ENCODE measurements around the gene PRB3.

Gene PRB3

DNA sequence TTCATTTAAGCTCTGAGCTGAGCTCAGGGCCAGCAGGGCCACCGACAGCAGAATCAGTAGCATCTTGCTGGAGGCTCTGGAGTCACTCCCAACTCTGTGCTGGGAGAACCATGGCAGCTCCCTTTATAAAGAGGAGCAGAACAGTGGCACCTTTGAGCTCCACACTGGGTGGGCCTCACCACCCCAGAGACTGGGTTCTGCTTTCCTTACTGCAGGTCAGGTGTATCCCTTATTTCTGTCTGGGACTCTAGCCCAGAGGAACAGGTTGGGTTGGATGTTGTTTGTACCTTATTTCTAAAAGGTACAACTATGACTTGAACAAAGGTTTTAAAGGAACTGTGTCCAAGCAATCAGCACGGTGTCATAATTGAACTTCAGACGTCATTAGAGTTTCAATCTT, at the start of gene PRB3:
PRB3 (minus strand) TSS at position 101 of the 400 bp plus-strand sequence; CDS start at position 63, 38 bp downstream.
- DNase-seq (ENCODE audit: low read depth, low spot score), result no peak

DNA sequence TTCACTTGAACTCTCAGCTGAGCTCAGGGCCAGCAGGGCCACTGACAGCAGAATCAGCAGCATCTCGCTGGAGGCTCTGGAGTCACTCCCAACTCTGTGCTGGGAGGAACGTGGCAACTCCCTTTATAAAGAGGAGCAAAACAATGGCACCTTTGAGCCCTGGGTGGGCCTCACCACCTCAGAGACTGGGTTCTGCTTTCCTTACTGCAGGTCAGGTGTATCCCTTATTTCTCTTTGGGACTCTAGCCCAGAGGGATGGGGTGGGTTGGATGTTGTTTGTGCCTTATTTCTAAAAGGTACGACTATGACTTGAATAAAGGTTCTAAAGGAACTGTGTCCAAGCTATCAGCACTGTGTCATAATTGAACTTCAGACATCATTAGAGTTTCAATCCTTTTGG, 40.8 kb upstream of the PRB3 start, which contains the start of gene PRB4:
PRB4 (minus strand) TSS at position 101 of the 400 bp plus-strand sequence; CDS start at position 63, 38 bp downstream.
- no peak for DNase-seq (ENCODE audit: low read depth, low spot score)

DNA sequence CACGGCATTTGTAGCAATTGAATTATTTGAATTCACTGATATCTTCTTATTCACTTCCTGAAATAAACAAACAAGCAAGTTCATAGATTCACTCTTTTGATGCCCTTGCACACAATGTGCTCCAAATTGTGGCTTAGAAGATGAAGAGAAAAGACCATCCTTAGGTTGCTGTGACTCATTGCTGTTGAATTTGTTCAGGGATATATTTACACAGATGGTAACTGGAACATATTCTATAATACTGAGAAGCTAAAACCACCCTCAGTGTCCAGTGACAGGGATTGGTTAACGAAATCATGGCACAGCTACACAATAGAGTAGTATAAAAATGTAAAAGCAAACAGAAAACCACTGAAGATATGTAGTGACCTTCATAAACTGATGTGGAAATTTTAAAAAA, 37.6 kb upstream of the PRB3 start:
- DNase-seq (ENCODE audit: low read depth, low spot score), result peak; percentile 46

DNA sequence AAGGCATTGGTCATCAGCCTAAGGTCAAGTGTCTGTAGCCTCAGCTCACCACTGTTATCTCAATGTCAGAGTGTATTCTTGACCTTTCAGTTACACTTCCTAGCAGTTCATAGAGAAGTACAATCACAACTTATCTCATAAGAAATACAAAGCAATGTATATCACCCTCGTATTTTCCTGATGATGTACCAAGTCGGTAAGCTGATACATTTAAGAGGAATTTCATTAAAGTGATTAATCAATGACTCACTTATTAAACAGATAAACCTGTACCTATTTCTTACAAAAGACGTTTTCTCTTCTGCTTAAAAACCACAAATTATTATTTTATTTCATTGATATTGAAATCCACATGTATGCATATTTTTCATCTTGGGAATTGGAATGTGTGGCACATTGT, 3.9 kb upstream of the PRB3 start:
- DNase-seq (ENCODE audit: low read depth, low spot score), result no peak

DNA sequence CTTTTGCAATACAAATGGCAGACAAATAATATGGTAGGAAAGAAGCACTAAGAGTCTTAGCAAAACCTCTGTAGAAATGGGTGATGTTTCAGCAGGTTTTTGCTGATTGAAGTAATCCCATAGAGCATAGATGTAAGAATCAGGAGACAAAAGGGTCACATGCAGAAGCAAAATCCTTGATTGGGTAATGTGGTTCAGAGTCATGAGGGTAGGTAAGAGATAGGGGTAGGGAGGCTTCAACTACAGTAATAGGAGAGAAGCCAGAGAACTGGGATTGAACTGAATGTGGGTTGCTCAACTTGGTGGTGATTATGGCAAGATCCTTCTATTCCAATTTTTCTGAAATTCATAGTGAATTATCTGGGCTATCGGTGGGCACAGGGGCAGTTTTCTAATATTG, 5.0 kb downstream of the PRB3 start:
- DNase-seq (ENCODE audit: low read depth, low spot score), result no peak

DNA sequence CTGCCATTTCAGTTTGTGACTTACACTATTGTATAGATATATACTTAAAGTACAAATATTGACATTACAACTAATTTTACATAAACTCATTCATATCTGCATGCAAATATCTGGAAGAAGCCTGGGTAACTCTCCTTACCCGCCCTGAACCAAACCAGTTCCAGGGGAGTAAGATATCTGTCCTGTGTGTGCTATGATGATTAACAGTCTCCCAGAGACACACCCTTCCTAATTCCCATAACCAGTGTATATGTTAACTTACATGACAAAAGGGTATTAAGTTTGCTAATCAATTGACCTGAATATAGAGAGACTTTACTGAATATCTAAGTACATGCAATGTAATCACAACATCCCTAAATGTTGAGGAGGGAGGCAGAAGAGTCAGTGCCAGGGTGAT, 23.0 kb downstream of the PRB3 start:
- DNase-seq (ENCODE audit: low read depth, low spot score), result no peak

DNA sequence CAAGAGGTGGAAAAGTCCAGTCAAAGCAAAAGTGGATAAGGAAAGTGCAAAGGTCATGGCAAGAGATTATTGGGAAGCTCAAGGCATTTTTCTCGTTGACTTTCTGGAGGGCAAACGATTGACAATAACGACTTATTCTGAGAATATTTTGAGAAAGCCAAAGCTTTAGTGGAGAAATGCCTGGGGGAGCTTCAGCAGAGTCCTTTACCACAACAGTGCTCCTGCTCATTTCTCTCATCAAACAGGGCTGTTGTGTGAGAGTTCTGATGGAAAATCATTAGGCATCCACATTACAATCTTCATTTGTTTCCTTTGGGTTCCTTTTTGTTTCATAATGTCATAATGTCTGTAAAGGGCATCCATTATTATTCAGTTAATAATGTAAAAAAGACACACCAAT, 26.9 kb downstream of the PRB3 start:
- DNase-seq (ENCODE audit: low read depth, low spot score), result no peak

DNA sequence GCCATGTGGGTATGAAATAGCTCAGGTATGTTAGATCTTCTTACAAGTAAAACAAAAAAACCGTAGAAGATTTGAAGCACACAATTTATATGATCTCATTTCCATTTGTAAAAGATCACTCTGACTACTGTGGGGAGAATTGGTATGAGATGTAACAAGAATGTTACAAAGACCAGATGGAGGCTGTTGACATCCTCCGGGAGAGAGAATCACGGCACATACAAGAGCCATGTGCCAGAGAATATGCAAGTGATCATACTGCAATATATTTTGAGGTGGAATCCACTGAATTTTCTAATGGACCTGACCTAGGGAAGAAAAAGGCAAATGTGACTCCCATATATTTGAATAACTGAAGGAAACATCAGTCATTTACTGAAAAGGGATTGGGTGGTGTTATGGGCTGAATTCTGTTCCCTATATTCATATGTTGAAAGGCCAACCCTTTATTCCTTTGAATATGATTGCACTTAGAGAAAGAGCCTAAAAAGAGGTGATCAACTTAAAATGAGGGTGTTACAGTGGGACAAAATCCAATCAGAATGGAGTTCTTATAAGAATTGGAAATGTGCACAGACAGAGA, 29.1 kb downstream of the PRB3 start:
- no peak for DNase-seq (ENCODE audit: low read depth, low spot score)

DNA sequence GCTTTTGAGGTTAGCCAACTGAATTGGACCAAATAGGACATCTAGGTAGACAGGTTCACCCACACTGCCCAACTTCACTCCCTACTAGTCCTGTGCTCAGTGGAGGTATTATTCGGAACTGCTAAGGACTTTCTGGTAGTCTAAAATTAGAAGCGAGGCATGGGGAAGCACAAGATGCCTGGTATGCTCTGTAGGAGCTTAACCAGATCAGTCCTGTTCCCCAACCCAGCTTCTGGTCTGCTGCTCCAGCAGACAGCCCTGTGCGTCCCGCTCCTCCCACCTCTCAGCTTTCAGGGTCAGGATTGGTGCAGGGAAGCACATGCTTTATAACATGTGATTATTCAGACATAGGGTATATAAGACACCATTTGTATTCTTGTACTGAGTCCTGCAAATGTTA, 31.2 kb downstream of the PRB3 start:
- DNase-seq (ENCODE audit: low read depth, low spot score), result no peak

DNA sequence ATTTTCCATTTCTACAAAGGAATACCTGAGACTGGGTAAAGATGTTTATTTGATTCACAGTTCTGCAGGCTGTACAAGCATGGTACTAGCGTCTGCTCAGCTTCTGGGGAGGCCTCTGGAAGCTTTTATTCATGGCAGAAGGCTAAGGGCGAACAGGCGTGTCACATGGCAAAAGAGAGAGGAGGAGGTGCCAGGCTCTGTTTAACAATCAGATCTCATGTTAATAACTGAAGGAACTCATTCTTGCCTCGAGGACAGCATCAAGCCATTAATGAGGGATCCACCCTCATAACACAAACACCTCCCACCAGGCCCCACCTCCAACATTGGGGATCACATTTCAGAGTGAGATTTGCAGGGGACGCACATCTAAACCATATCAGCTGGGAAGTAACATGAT, 36.0 kb downstream of the PRB3 start:
- no peak for DNase-seq (ENCODE audit: low read depth, low spot score)

DNA sequence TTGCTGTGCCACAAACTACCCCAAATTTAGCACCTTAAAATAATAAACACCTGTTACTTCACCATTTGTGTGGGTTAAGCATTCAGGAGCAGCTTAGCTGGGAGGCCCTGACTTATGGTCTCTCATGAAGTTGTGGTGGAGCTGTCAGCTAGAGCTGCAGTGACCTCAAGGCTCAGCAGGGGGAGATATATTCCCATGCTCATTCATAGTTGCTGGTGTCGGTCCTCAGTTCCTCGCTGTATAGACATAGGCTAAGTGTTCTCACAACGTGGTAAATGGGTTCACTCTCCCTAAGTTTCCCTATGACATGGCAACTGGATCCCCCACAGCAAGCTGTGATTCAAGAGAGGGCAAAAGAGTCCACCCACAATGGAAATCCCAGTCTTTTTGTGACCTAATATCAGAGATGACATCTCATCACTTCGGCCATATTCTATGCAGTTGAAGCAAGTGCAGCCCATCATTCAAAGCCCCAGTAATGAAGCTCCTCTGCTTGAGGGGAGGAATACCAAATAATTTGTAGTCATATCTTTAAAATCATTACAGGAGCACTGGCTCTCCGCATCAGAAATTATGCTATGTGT, 41.1 kb downstream of the PRB3 start:
- peak; percentile 49 for DNase-seq (ENCODE audit: low read depth, low spot score)

DNA sequence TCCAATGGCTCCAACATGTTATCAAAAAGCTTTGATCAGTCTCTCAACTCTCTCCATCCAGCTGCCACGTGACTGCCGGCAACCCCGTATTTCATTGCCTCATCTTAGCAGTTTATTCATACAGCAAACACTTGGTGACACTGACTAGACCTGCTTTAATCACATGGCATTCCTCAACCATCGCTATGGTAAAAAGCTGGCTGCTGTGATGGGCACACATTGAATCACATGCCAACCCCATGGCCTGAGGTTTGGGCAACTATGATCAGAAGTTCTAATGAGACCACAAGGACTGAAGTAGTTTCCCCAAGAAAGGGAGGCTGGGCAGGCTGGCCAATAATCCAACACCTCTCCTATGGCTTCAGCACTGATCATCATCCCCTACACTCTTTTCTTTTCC, 42.1 kb downstream of the PRB3 start:
- DNase-seq (ENCODE audit: low read depth, low spot score), result no peak
